GM13977 (cell line): ENCODE measurements around the gene PSPN.
A peak's percentile ranks its signal among the peaks of the same experiment; 100 is the strongest.

Source experiments
- DNase-seq: peaks from one replicate; pipeline ENCODE4 v3.0.0; 2012; ENCODE audit warnings: low spot score
- CTCF ChIP-seq: IDR thresholded peaks from 2 replicates; pipeline ENCODE4 v1.5.1; 2012; ENCODE audit warnings: mild to moderate bottlenecking, control low read depth; ENCODE audit not compliant: insufficient read depth; ENCODE audit errors: extremely low read depth, missing control alignments
- in situ Hi-C: fragments of 300-500 bp; cut with MboI; formaldehyde crosslinking; loops from one replicate; pipeline ENCODE4 v1.12.0; 2022; ENCODE audit warnings: low sequenced_read_pairs, low pct_unique_long_range_greater_than_20kb, mixed read lengths, inconsistent platforms; ENCODE audit not compliant: unreplicated experiment

The PSPN gene

GRCh38 chr19:6393074-6393982 lies 17.6 kb upstream of the PSPN start, which contains the start of gene GTF2F1:
Gene GTF2F1 (minus strand): TSS chr19:6393164. CDS start chr19:6392995, 169 bp downstream.
- DNase-seq = peak; percentile 97
- no peak for TF ChIP-seq CTCF
- in situ Hi-C loops = no loop called here

DNA sequence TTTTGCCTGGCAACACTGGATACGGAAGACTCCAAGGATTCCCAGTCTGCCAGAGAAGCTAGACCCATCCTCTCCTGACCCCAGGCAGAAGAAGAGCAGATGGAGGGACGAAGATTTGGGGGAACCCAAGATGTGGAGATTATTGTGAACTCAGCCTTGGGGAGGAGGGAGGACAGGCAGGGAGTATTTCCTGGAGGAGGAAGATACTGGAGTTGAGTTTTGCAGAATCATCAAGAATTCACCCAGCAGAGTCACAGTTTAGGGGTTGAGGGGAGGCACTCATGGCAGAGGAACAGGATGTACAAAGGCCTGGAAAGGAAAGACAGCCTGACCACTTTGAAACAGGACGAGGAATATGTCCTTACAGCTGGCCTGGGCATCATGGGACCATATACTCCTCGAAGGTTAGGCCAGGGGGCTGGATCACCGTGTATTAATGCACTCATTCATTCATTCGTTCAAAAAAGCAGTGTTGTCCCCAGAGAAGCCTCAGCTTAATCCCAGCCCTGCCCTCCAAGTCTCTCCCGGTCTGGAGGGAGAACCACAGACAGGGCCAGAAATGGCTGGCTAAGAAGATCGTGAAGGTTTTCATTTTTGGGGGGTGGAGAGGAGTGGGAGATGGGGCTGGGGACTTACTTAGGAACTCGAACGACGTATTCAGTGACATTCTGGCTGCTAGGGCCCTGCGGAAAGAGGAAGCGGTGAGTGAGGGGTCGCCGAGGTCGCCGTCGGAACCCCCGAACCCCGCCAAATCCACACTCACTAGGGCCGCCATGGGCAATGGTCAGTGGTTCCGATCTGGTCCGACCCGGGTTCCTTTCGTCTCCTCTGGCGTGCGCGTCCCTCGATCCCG lies 16.7 kb upstream of the PSPN start:
- DNase-seq = peak; percentile 31
- TF ChIP-seq CTCF = no peak
- in situ Hi-C loops = no loop called here

- TF ChIP-seq CTCF = no peak
- DNase-seq = no peak
- in situ Hi-C loops = no loop called here
These were observed 11.6 kb upstream of the PSPN start for GRCh38 chr19:6387372-6387771.

DNA sequence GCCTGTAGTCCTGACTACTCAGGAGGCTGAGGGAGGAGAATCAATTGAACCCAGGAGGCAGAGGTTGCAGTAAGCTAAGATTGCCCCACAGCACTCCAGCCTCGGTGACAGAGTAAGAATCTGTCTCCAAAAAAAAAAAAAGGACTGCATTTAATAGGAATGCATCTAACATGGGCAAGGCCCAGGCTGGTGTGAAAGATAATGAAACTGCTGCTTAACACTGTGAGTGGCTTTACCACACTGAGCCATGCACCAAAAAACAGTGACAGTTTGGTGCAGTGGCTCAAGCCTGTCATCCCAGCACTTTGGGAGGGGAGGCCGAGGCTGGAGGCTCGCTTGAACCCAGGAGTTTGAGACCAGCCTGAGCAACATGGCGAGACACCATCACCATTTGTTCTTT lies 8.6 kb upstream of the PSPN start:
- in situ Hi-C loops = no loop called here
- TF ChIP-seq CTCF = no peak
- DNase-seq = no peak

GRCh38 chr19:6383188-6383587 lies 7.5 kb upstream of the PSPN start:
- no peak for DNase-seq
- no peak for TF ChIP-seq CTCF
- in situ Hi-C loops = no loop called here

DNA sequence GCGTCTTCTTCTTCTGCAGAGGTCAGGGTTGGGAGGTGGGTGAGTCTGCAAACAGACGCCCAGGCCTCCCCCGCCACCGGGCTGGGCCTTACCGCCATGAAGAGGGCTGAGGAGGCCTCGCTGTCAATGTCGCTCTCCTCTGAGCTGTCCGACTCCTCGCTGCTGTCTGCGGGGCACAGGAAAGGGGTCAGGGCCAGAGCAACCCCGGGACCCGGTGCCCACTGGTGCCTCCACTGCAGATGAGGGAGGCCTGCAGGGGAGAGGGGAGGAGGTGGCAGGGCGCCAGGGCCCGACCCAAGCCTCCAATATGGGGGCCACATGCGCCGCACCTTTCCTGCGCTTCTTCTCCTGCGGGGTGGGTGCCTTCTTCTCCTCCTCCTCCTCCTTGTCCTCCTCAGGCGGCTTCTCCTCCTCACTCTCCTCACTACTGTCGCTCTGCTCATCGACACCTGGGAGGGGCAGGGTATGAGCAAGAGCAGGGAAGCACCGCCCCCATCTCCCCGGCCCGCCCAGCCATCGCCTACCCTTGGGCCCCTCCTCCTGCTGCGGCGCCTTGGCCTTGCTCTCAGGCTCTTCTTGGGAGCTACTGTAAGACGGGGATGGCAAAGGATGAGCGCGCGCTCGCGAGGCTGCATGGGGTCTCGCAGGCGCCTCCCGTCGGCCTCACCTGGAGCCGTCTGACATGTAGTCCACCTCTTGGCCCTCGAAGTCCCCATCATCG lies 5.5 kb upstream of the PSPN start:
- in situ Hi-C loops = no loop called here
- DNase-seq = no peak
- TF ChIP-seq CTCF = no peak
